HCT116 (cell line): ENCODE data around the gene PPP1CC. TPM values are rescaled to one million over a fixed set of nuclear protein-coding genes. Genes with fewer than 3 reads are reported as not detected.

ENCODE experiments used
- ATAC-seq: fragments of 200-7000 bp; cut with Tn5 transposase; 2 replicates; pipeline ENCODE4 v1.9.1; 2020; ENCODE audit warnings: mild to moderate bottlenecking, moderate library complexity
- Bru-seq: library from RNA; stranded (reverse); fragments of 400-500 nt; gene quantifications from one replicate; lab custom pipeline; 2021; lab: Mats Ljungman, UMichigan
- BruChase-seq, 2 experiments: library from RNA; stranded (reverse); fragments of 400-500 nt; gene quantifications; one replicate each; lab custom pipeline; 2021; lab: Mats Ljungman, UMichigan
- BruUV-seq: library from RNA; stranded (reverse); fragments of 400-500 nt; replicated peaks from 2 replicates; lab custom pipeline; 2021; lab: Mats Ljungman, UMichigan
- CTCF ChIA-PET: fragments of 300-600 bp; sonication (Branson Sonifier 250); formaldehyde crosslinking; loops from one replicate; lab custom pipeline; 2021; ENCODE audit warnings: antibody characterized with exemption; lab: Charles Lee
- POLR2A ChIA-PET: fragments of 300-600, 350-600 bp; sonication (Branson Sonifier 250); formaldehyde crosslinking; loops from one replicate; lab custom pipeline; 2021; ENCODE audit warnings: antibody characterized with exemption; lab: Charles Lee
- RAD21 ChIA-PET, 2 experiments: fragments of 300-600 bp; sonication (Branson Sonifier 250); formaldehyde crosslinking; loops; one replicate each; lab custom pipeline; 2023; ENCODE audit warnings: low total read pairs in 2 of 2; ENCODE audit not compliant: uncharacterized antibody in 2 of 2, unreplicated experiment in 2 of 2, low non-redundant PET in 1 of 2; lab: Charles Lee
- DNase-seq: peaks from one replicate; pipeline ENCODE4 v3.0.0-alpha.2; 2010; ENCODE audit warnings: low read depth, low spot score
- H2AFZ ChIP-seq: fragments of 200-600 bp; shearing (Covaris generic), sonication (generic); 2 replicates; pipeline ENCODE4 v1.6.1; 2017; ENCODE audit warnings: low read depth, mixed run types, mixed read lengths, antibody characterized with exemption, low read length; ENCODE audit not compliant: poor library complexity, severe bottlenecking
- H3K27ac ChIP-seq: 2 replicates; pipeline ENCODE4 v1.5.1; 2012; ENCODE audit warnings: low read depth, low read length
- H3K27me3 ChIP-seq: fragments of 200-600 bp; sonication (generic); 2 replicates; pipeline ENCODE4 v1.6.1; 2016; ENCODE audit warnings: mixed run types, low read length, mixed read lengths; ENCODE audit not compliant: insufficient read depth
- H3K36me3 ChIP-seq, 2 experiments: fragments of 200-500 bp in 1 of 2; fragments of 200-600 bp in 1 of 2; sonication (Bioruptor generic) in 1 of 2; sonication (generic) in 1 of 2; 2 replicates each; pipeline versions ENCODE4 v1.5.1 to v1.6.1; 2014 to 2016; ENCODE audit warnings: low read length in 2 of 2, inconsistent platforms in 1 of 2, mixed read lengths in 1 of 2, mixed run types in 1 of 2; ENCODE audit not compliant: insufficient read depth in 2 of 2, control insufficient read depth in 1 of 2
- H3K4me1 ChIP-seq, 2 experiments: fragments of 200-600 bp in 1 of 2; sonication (generic) in 1 of 2; 2 replicates each; pipeline versions ENCODE4 v1.5.1 to v1.6.1; 2012 to 2017; ENCODE audit warnings: low read length in 2 of 2, inconsistent platforms in 1 of 2, mild to moderate bottlenecking in 1 of 2, mixed read lengths in 1 of 2, mixed run types in 1 of 2, moderate library complexity in 1 of 2; ENCODE audit not compliant: insufficient read depth in 2 of 2, control insufficient read depth in 1 of 2
- H3K4me2 ChIP-seq: fragments of 200-600 bp; sonication (generic); 2 replicates; pipeline ENCODE4 v1.6.1; 2017; ENCODE audit warnings: mixed run types, low read length, mixed read lengths
- H3K4me3 ChIP-seq, 2 experiments: fragments of 200-600 bp in 1 of 2; sonication (generic) in 1 of 2; replicated peaks in 1 of 2; 2 replicates each; pipeline ENCODE4 v1.5.1; 2011 to 2016; ENCODE audit warnings: low read length in 2 of 2, control low read depth in 1 of 2, low read depth in 1 of 2, mild to moderate bottlenecking in 1 of 2, mixed read lengths in 1 of 2, mixed run types in 1 of 2
- H3K79me2 ChIP-seq: fragments of 200-600 bp; sonication (generic); 2 replicates; pipeline ENCODE4 v1.6.1; 2017; ENCODE audit warnings: mild to moderate bottlenecking, mixed run types, low read length, moderate library complexity, mixed read lengths; ENCODE audit not compliant: insufficient read depth
- H3K9ac ChIP-seq: fragments of 200-600 bp; sonication (generic); 2 replicates; pipeline ENCODE4 v1.6.1; 2016; ENCODE audit warnings: low read length, mixed read lengths
- H3K9me2 ChIP-seq: fragments of 200-600 bp; sonication (generic), shearing (Covaris generic); 2 replicates; pipeline ENCODE4 v1.6.1; 2017; ENCODE audit warnings: mixed run types, mild to moderate bottlenecking, moderate library complexity; ENCODE audit not compliant: insufficient read depth
- H3K9me3 ChIP-seq, 2 experiments: fragments of 200-500 bp in 1 of 2; fragments of 200-600 bp in 1 of 2; sonication (Bioruptor generic) in 1 of 2; sonication (generic) in 1 of 2; 2 replicates each; pipeline ENCODE4 v1.6.1; 2014 to 2017; ENCODE audit warnings: low read length in 2 of 2, mixed read lengths in 2 of 2, inconsistent platforms in 1 of 2, low read depth in 1 of 2, mild to moderate bottlenecking in 1 of 2, mixed run types in 1 of 2, moderate library complexity in 1 of 2; ENCODE audit not compliant: control insufficient read depth in 1 of 2, insufficient read depth in 1 of 2
- H4K20me1 ChIP-seq: fragments of 200-600 bp; sonication (generic), shearing (Covaris generic); 2 replicates; pipeline ENCODE4 v1.6.1; 2017; ENCODE audit warnings: mixed run types, mild to moderate bottlenecking, moderate library complexity; ENCODE audit not compliant: insufficient read depth
- CBX3 ChIP-seq: IDR thresholded peaks from 2 replicates; pipeline ENCODE4 v1.6.1; 2012; ENCODE audit warnings: low read depth
- CEBPB ChIP-seq: IDR thresholded peaks from 2 replicates; pipeline ENCODE4 v1.6.1; 2012; ENCODE audit warnings: low read depth
- EGR1 ChIP-seq: IDR thresholded peaks from 2 replicates; pipeline ENCODE4 v1.6.1; 2012; ENCODE audit warnings: low read depth
- ELF1 ChIP-seq: IDR thresholded peaks from 2 replicates; pipeline ENCODE4 v1.6.1; 2012; ENCODE audit warnings: low read depth, borderline replicate concordance
- EZH2 ChIP-seq: fragments of 200-600 bp; sonication (generic); IDR thresholded peaks from 2 replicates; pipeline ENCODE4 v1.6.1; 2017; ENCODE audit warnings: antibody characterized with exemption, mixed run types
- EZH2phosphoT487 ChIP-seq: fragments of 200-600 bp; IDR thresholded peaks from 2 replicates; pipeline ENCODE4 v1.6.1; 2018; ENCODE audit warnings: antibody characterized with exemption, borderline replicate concordance
- FOSL1 ChIP-seq: IDR thresholded peaks from 2 replicates; pipeline ENCODE4 v1.6.1; 2012; ENCODE audit warnings: low read depth
- JUND ChIP-seq: IDR thresholded peaks from 2 replicates; pipeline ENCODE4 v1.6.1; 2012
- POLR2A ChIP-seq: IDR thresholded peaks from 2 replicates; pipeline ENCODE4 v1.7.0; 2011; ENCODE audit warnings: borderline replicate concordance; ENCODE audit not compliant: insufficient read depth, insufficient read length; ENCODE audit errors: extremely low read depth
- POLR2AphosphoS5 ChIP-seq: IDR thresholded peaks from 2 replicates; pipeline ENCODE4 v1.6.1; 2011; ENCODE audit warnings: mild to moderate bottlenecking, low read depth, low read length, moderate library complexity
- RAD21 ChIP-seq: IDR thresholded peaks from 2 replicates; pipeline ENCODE4 v1.6.1; 2012; ENCODE audit warnings: low read depth, mild to moderate bottlenecking
- REST ChIP-seq: IDR thresholded peaks from 2 replicates; pipeline ENCODE4 v1.6.1; 2012; ENCODE audit warnings: low read depth
- SP1 ChIP-seq: IDR thresholded peaks from 2 replicates; pipeline ENCODE4 v1.6.1; 2012; ENCODE audit warnings: low read depth
- SRF ChIP-seq: IDR thresholded peaks from 2 replicates; pipeline ENCODE4 v1.6.1; 2012; ENCODE audit warnings: low read depth
- YY1 ChIP-seq: IDR thresholded peaks from 2 replicates; pipeline ENCODE4 v1.6.1; 2011; ENCODE audit warnings: low read length, low read depth, moderate library complexity, mild to moderate bottlenecking; ENCODE audit not compliant: insufficient replicate concordance; ENCODE audit errors: extremely low read depth
- intact Hi-C: fragments of 100-400 bp; cut with micrococcal nuclease; formaldehyde crosslinking; loops from 2 replicates; pipeline ENCODE4 v1.10.0; 2022
- long read RNA-seq: library from polyadenylated mRNA; unstranded; transcript quantifications from one replicate; pipeline ENCODE4 v2.0.0, GENCODE V29; 2021; ENCODE audit not compliant: unreplicated experiment
- polyA plus RNA-seq: library from polyadenylated mRNA; unstranded; fragments of >200 nt; gene quantifications from 2 replicates; pipeline ENCODE4 v1.2.1, GENCODE V29; 2012; ENCODE audit warnings: missing spikeins
- total RNA-seq: library from RNA; stranded (reverse); gene quantifications from one replicate; pipeline ENCODE4 v1.2.1, GENCODE V29; 2021; ENCODE audit not compliant: unreplicated experiment
- TF ChIP-seq, protein P1 (sequence below): IDR thresholded peaks from 2 replicates; pipeline ENCODE4 v1.6.1; 2012
- TF ChIP-seq, protein P2 (sequence below), 3 experiments: fragments of 200-600 bp in 1 of 3; sonication (generic) in 1 of 3; IDR thresholded peaks in 2 of 3; conservative IDR thresholded peaks in 1 of 3; 2 replicates each; pipeline ENCODE4 v1.5.1; 2012 to 2017; ENCODE audit warnings: low read depth in 2 of 3, low read length in 2 of 3, antibody characterized with exemption in 1 of 3, borderline replicate concordance in 1 of 3, control low read depth in 1 of 3, mild to moderate bottlenecking in 1 of 3, mixed read lengths in 1 of 3, mixed run types in 1 of 3, moderate library complexity in 1 of 3; ENCODE audit not compliant: insufficient read depth in 1 of 3
- TF ChIP-seq, protein P3 (sequence below): IDR thresholded peaks from 2 replicates; pipeline ENCODE4 v1.6.1; 2012

The PPP1CC gene
- total RNA-seq (248 TPM), Bru-seq, nascent RNA (percentile 97 among the genes with signal in this experiment), BruChase-seq, experiment 1, labeled RNA remaining after a 6-hour chase (percentile 98 among the genes with signal in this experiment), BruChase-seq, experiment 2, labeled RNA remaining after a 2-hour chase (percentile 97 among the genes with signal in this experiment)
- 126 and 174 TPM in 2 replicates for polyA plus RNA-seq
- long read RNA-seq, transcript PPP1CC-201 (7 exons, 2,559 nt), result major isoform, 345 of 417 reads
- long read RNA-seq, transcript PPP1CC-202 (8 exons, 1,472 nt), result minor isoform, 13 of 417 reads
- long read RNA-seq, transcript PPP1CC-206 (6 exons, 1,882 nt), result minor isoform, 6 of 417 reads
- long read RNA-seq, partial matches to known transcripts, result 8 of 417 reads
- long read RNA-seq, other reads (novel, unspliced or antisense), result 39 of 417 reads

GRCh38 chr12:110742718-110743570 lies at the start of gene PPP1CC:
Gene PPP1CC (minus strand): TSS chr12:110742891. CDS start chr12:110742707, 184 bp downstream.
- peak within 1 kb of the TSS; percentile 72 for H3K27ac ChIP-seq
- peaks cover 22 to 45% of the 10 kb centered on the region in 2 experiments for H3K4me1 ChIP-seq
- intact Hi-C loops, result loop anchor here (1.0 to 10.0 kb wide), 2 partner anchors 83 to 572 kb away; no protein-coding TSS in a partner anchor
- ChIA-PET RAD21 (no interaction called here), POLR2A (interaction anchor here (0.7 to 1.1 kb wide), 3 partner anchors 10 to 84 kb away, joined by 3 to 4 read pairs (median 4); no protein-coding TSS in a partner anchor), CTCF (no interaction called here)
- BruUV-seq, result no TSS peak
- H3K9me3 ChIP-seq, result no peaks in the 10 kb centered on the region
- no peaks in the 10 kb centered on the region for H3K9me2 ChIP-seq
- H3K36me3 ChIP-seq, result peaks cover 4 to 19% of the 10 kb centered on the region in 2 experiments
- peaks cover 53% of the 10 kb centered on the region for H3K79me2 ChIP-seq
- DNase-seq, result peak; percentile 79
- peak within 1 kb of the TSS; percentile 80 to 89 for H3K4me3 ChIP-seq
- no peaks in the 10 kb centered on the region for H3K27me3 ChIP-seq
- peak within 1 kb of the TSS; percentile 95 for H3K4me2 ChIP-seq
- peak; percentile 79 for ATAC-seq
- peak within 1 kb of the TSS; percentile 95 for H3K9ac ChIP-seq
- peak within 1 kb of the TSS; percentile 89 for H2AFZ ChIP-seq
- peaks cover 35% of the 10 kb centered on the region for H4K20me1 ChIP-seq
- TF ChIP-seq EGR1, result no peak
- TF ChIP-seq JUND, result peak; percentile 33; the same call in 1 of the 2 replicates
- no peak for TF ChIP-seq EZH2
- TF ChIP-seq POLR2AphosphoS5, result peak; percentile 95
- peak; percentile 53; the same call in 1 of the 2 replicates for TF ChIP-seq SP1
- TF ChIP-seq, protein P1, sequence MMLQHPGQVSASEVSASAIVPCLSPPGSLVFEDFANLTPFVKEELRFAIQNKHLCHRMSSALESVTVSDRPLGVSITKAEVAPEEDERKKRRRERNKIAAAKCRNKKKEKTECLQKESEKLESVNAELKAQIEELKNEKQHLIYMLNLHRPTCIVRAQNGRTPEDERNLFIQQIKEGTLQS, result no peak
- peak; percentile 25; the same call in 1 of the 2 replicates for TF ChIP-seq CBX3
- TF ChIP-seq YY1, result peak; percentile 97
- TF ChIP-seq ELF1, result no peak
- TF ChIP-seq, protein P2, sequence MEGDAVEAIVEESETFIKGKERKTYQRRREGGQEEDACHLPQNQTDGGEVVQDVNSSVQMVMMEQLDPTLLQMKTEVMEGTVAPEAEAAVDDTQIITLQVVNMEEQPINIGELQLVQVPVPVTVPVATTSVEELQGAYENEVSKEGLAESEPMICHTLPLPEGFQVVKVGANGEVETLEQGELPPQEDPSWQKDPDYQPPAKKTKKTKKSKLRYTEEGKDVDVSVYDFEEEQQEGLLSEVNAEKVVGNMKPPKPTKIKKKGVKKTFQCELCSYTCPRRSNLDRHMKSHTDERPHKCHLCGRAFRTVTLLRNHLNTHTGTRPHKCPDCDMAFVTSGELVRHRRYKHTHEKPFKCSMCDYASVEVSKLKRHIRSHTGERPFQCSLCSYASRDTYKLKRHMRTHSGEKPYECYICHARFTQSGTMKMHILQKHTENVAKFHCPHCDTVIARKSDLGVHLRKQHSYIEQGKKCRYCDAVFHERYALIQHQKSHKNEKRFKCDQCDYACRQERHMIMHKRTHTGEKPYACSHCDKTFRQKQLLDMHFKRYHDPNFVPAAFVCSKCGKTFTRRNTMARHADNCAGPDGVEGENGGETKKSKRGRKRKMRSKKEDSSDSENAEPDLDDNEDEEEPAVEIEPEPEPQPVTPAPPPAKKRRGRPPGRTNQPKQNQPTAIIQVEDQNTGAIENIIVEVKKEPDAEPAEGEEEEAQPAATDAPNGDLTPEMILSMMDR (IDR thresholded peaks at IDR 0.05 in 2 of 3, conservative IDR thresholded peaks at IDR 0.05 in 1 of 3; ENCODE audit: borderline replicate concordance in 1 of 3, insufficient read depth in 1 of 3, low read depth in 2 of 3, low read length in 2 of 3), result no peak
- no peak for TF ChIP-seq FOSL1
- no peak for TF ChIP-seq REST
- TF ChIP-seq POLR2A, result peak; percentile 53
- TF ChIP-seq, protein P3, sequence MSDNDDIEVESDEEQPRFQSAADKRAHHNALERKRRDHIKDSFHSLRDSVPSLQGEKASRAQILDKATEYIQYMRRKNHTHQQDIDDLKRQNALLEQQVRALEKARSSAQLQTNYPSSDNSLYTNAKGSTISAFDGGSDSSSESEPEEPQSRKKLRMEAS, result peak; percentile 81
- no peak for TF ChIP-seq SRF
- no peak for TF ChIP-seq RAD21
- no peak; the same call in 1 of the 2 replicates for TF ChIP-seq CEBPB
- TF ChIP-seq EZH2phosphoT487, result no peak
